NCI-H187 (cell line): Measurements from ENCODE around the gene ATP8B3.

Experiments used
- DNase-seq, 2 experiments: peaks; one replicate each; lab custom pipeline; 2025; lab: John Stamatoyannopoulos, UW

The ATP8B3 gene

DNA sequence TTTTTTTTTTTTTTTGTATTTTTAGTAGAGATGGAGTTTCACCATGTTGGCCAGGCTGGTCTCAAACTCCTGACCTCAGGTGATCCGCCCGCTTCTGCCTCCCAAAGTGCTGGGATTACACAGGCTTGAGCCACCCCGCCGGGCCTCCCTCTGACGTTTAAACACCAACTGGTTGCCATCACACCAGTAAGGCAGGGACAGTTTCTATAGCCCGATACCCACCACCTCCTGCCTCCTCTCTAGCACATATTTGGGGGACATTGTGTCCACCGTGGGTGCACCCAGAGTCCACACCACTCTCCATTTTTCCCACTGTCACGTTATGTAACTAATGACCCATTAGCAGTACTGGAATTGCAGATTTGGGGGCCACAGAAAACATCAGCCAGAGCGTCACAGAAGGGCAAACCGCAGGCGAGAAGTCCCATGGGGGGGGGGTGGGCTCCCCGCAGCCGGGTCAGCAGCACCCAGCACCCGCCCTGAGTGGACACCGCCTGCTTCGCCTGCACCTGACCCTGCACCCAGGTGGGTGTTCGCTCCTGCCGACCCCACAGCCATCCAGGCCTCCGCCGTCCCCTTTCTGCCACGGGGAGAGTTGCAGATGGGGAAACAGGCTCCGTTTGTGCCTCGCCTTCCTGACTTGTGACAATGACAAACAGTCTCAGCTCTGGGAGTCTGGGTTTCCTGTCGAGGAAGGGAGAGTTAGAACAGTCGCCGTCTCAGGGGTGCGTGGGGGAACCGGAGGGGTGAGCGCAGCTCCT, 55.2 kb downstream of the ATP8B3 start:
- no peak for DNase-seq

DNA sequence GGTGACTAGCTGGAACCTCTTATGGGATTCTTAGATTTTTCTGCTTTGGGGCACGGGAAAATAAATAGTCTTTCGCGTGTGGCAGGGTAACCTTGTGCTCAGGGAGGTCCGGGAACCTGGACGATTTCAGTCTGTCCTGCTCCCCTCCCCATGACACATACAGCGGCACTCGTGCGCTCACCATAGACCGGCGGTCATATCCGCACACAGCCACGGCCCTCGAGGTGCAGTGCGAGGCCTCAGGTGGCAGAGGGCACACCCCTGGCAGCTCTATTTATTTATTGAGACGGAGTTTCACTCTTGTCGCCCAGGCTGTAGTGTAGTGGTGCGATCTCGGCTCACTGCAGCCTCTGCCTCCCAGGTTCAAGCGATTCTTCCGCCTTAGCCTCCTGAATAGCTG, 55.8 kb downstream of the ATP8B3 start:
- no peak for DNase-seq

DNA sequence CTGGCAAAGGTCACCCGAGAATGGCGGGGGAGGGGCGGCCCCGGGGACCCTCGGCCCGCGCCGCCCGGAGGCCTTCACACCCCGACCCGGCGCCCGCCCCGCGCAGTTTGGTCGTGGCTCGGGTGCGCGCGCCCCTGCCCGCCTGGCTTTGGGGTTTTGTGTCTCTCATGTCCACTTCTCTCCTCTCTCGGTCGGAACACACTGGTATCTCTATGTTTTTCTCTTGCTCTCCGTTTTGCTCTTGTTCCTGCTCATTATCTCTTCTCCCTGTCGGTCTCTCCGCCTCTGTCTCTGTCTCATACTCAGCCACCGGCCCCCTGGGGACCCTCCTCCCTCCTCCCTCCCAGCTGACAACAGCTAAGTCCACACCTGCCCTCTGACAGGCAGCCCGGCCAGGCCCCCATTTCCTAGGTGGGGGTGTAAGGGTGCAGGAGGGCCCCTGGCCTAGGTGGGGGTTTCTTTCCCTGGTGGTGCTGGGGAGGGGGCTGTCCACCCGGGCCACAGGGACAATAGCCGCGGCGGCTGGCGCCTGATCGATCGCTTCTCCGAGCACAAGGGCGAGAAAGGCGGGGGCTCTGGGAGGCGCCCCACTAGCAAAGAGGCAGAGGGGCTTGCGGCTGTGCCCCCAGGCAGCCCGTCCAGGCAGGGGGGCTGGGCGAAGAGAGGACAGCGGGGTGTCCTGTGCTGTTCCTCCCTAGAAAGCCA, 56.5 kb downstream of the ATP8B3 start:
- DNase-seq = no peak

DNA sequence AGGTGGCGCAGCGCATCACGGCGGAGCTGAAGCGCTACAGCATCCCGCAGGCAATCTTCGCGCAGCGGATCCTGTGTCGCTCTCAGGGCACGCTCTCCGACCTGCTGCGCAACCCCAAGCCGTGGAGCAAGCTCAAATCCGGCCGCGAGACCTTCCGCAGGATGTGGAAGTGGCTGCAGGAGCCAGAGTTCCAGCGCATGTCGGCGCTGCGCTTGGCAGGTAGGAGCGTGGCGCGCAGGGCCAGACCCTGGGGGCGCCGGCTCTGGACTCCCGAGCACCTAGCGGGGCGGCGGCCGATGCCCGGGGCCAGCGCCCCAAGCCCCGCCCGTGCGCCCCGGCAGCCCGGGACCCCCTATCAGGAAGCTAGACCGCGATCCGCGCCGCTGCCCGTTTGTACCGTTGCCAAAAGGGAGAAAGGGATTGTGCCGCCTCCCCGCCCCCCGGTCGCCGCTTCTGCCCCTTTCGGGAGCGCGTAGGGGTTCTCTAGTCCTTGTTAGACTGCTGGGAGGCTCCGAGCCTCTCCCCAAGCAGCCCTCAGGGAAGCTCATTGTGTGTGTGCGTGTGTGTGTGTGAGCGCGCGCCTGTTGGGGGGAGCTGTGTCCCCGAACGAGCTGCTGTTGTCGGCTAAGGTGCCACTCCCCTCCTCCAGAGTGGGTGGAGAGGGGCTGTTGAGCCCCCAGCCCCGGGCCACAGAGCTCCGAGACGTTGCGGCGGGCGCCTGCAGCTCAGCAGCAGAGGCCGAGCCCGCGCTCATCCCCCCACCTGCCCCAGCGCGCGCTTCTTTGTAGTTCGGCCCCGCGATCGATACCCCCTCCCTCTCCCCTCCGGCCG, 57.2 kb downstream of the ATP8B3 start:
- no peak for DNase-seq

DNA sequence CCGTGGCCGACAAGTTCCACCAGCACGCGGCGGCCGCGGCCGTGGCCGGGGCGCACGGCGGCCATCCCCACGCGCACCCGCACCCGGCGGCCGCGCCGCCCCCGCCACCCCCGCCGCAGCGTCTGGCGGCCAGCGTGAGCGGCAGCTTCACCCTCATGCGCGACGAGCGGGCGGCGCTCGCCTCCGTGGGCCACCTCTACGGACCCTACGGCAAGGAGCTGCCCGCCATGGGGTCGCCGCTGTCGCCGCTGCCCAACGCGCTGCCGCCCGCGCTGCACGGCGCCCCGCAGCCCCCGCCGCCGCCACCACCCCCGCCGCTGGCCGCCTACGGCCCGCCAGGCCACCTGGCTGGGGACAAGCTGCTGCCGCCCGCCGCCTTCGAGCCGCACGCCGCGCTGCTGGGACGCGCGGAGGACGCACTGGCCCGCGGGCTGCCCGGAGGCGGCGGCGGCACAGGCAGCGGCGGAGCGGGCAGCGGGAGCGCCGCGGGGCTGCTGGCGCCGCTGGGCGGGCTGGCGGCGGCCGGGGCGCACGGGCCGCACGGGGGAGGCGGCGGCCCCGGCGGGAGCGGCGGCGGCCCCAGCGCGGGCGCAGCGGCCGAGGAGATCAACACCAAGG, 57.9 kb downstream of the ATP8B3 start:
- DNase-seq = no peak

DNA sequence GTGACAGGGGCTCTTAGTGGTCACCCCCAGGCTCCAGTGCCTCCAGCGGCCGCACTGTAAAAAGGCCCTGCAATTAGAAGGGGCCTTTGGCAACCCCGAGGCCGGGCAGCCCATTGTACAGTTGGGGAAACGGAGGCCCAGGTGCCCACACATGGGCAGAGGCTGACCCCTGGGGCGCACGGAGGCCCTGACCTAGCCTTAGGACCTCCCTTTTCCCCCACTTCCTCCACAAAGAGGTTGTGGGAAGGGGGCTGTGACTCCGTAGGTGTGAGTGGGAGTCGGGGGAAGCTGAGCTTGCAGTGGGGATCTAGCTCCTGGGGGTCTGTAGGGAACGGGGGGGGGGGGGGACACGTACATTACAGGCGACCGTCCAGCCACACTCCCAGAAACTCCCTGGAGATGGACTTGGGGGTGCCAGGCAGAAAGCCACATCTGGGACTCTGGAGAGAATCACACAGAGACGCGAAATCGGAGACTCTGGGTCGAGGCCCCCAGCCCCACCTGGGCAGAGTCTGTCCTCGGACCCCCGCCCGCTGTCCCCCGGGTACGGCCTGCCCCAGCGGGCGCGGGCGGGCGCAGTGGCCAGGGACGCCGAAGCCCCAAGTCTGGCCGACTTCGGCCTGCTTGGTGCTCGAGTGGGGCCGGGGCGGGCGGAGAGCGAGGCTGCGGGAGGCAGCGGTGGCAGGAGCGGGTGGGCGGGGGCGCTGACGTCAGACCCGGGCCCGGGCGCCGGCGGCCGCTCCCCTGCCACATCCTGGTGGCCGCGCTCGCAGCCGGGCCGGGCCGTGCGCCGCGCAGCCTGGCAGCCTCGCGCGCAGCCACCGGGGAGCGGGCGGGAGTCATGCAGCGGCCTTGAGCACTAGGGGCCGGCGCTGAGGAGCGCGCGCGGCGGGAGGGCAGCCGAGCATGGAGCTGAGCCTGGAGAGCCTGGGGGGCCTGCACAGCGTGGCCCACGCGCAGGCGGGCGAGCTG, 59.0 kb downstream of the ATP8B3 start, which contains the start of gene ONECUT3:
ONECUT3 (plus strand) TSS at position 750 of the 972 bp plus-strand sequence; CDS start at position 907, 157 bp downstream.
- DNase-seq = no peak

DNA sequence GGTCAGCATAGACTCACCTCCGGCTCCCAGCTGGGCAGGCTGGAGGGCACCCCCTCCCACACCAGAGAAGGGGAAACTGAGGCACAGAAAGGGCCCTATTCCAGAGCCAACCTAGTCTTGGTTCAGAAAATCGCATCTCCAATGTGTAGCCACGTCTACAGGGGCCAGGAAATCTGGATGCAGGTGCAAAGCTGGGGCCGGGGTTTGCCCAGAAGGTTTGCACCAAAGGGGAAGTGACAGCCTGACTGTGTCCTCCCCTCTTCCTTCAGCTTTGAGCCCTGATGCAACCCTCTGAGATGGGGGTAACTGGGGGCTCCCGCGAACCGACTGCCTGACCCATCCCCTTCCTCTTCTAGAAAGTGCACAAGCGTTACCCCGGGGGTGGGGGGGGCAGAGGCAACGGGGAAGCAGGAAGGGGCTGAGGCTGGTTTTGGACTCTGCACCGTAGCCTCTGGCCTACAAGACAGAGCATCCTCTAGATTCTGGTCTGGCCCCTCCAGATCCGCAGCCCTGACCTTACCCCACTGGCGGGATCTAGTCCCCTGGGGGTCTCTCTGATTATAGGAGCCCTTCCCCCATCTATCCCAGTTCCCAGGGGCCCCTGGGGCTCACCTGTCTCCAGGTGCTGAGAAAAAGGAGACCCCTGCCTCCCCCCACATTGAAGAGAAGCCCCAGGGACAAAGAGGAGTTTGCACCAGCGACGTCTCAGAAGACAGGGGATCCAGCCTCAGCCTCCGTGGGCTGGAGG, 59.9 kb downstream of the ATP8B3 start:
- no peak for DNase-seq

DNA sequence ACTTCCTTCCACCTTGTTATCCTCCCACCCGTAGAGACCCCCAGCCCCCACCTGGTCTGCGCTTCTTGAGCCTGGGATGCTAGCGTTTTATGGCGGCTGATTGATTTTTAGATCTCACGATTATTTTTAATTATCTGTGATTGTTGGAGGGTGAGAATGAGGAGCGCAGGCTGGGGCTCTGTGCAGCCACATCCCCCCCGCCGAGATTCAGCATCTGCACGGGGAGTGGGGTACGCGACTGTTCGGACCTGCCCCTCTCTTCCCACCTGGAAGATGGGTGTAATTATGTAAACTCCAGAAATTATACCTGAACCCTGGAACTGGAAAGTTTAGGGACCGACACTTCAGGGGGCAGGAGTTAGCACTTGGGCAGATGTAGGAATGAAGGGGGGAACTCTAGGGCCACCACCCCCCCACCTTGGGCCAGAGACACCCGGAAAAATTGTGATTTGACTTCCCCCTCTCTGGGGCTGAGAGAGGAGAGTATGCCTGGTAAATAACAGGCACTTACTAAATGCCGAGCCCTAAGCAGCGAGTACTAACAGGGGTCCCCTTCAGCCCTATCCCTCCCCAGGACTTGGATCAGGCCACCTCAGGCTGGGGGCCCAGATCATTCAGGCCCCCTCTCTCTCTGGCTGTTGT, 60.6 kb downstream of the ATP8B3 start:
- no peak for DNase-seq

DNA sequence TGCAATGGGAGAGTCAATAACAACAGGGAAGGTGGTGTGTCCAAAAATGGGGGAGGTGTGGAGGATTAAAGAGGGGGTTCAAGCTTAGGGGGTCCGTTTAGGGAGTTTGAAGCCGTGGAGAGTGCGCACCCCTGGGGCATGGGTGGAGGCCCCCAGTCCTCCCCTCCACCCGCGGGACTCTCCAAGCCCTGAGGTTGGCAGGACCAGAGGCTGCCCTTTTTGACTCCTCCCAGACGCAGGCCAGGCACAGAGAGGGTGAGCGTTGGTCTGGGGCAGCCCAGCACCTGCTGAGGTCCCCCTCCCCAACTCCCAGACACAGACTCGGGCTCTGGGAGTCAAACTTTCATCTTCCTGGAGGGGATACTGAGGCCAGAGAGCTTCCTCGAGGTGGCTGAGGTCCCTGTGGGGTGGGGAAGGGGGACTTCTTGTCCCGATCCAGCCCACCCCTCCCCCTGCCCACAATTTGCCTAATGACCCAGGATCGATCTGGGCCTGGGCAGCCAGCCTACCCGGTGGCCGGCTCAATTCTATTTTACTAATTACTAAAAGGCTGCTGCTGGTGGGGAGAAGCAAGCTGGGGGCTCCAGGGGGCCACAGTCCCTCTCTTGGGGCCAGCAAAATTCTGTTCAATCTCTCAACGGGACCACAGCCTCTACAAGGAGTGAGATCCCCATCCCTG, 61.6 kb downstream of the ATP8B3 start:
- DNase-seq = no peak

DNA sequence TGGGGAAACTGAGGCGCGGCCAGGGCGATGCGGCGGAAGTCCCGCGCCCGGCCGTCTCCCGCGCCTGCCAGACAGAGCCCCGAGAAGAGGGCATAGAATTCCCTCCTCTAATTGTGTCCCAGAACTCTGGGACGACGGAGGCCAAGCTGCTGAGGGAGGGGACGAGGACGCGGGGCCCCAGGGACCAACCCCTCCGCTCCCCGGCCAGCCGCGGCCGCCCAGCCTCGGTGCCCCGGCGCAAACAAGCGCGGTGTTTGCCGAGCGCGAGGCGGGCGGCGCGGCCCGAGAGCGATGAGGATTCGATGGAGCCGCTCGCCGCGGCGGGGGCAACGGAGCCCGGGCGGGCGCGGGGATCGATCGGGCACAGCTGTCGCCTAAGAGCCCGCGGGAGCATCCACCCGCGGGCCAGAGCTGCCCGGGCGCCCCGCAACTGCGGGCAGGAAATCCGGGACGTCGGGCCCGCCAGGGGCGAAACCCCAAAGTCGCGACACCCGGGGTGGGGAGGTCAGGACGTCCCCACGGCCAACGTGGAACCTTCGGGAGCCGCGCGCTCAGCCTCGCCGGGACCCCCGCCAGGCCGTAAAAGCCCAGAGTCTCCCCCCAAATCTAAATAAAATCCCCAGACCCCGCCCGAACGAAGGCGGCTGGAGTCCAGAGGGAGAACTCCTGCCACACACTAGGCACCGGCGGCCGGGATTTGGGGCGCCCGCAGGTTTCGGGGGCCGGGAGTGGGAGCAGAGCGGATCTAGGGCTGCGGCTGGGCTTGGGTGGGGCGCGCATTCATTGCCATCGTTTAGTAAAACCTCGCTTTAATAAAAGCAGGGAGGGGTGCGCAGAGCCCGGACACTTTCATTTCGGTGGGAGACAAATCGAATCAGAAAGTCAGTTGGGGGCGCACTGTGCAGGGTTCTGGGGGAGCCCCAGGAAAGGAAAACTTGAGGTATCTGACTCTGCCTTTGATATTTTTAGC, 62.4 kb downstream of the ATP8B3 start:
- no peak for DNase-seq

DNA sequence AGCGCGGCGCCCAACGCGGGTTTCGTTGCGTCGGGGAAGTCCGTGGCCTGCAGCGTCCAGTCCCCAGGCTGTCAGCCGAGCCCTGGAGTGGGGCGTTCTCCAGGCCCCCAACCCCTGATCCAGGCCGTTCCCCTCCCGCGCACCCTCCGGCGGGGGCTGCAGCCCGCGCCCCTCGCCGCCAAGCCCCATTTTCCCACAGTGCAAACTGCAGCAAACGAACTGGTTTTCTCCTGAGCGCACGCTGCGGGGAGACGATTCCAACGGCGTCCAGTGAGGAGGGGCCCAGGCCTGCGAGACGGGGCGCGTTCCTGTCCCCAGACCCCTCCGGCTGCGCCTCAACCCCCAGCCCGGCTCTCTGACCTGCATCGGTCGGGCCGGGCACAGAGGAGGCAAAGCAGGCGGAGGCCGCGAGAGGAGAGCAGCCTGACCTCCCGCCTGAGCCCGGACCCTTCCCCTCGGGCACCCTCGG, 63.2 kb downstream of the ATP8B3 start:
- DNase-seq = no peak

DNA sequence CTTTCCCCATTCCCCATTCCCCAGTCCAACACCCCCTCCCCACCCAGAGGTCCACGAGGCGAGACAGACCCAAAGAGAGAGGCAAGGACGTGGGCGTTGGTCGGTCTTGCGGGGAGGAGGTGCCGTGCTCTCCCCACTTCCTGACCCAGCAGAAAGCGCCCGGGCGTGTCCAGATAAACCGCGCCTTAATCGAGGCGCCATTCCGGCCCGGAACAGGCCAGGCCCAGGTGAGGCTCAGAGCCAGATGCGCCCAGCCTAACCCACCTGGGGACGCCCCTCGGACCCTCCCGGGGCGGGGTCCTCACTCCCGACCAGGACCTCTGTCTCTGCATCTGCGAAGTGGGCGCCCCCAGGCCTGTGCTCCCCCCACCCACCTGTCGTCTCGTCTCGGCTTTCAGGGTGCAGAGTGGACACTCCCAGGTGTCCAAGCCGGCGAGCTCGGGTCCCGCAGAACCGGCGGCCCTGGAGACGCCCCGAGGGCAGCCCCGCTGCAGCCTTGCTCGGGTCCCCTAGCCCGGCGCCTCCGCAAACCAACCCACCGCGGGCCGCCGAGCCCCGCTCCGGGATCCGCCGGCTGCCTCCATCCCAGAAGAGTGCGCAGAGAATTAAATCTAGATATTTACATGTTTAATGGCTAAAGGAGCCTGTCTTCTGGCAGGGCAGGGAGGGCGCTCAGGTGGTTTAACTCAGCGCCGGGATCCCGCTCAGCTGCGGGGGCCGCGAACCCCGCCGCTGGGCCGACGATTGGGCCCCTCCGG, 63.8 kb downstream of the ATP8B3 start:
- no peak for DNase-seq

DNA sequence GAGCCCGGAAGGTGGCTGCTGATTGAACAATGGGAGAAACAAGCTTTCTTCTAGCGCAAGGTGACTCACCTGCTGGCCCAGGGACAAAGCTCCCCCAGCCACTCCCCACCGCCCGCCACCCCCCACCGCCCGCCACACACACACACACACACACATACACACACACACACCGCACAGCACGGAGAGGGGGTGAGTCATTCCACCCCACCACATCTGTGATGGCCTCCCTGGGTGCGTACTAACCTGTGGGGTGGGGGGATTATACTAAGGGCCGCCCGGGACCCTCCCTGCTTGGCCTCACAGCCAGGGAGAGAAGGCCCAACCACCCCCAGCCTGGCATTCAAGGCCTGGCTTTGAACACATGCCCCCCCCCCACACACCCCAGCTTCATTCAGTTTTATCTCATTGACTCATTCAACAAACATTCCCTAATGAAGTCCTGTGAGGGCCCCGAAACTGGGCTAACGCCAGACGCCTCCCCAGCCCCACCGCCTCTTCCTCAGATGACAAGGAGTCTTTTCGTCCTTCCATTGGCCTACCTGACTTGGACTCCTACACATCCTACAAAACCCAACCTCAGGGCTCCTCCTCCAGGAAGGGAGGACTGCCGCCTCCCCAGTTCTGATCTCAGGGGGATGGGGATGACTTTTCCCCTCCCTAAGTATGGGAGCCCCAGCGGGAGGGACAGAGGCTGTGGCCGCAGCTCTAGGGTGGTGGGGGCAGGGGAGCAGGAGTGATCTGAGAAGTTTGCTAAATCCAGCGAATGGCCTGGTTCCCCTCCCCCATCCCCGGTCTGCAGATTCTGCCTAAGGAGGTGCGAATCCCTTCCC, 64.6 kb downstream of the ATP8B3 start:
- no peak for DNase-seq

DNA sequence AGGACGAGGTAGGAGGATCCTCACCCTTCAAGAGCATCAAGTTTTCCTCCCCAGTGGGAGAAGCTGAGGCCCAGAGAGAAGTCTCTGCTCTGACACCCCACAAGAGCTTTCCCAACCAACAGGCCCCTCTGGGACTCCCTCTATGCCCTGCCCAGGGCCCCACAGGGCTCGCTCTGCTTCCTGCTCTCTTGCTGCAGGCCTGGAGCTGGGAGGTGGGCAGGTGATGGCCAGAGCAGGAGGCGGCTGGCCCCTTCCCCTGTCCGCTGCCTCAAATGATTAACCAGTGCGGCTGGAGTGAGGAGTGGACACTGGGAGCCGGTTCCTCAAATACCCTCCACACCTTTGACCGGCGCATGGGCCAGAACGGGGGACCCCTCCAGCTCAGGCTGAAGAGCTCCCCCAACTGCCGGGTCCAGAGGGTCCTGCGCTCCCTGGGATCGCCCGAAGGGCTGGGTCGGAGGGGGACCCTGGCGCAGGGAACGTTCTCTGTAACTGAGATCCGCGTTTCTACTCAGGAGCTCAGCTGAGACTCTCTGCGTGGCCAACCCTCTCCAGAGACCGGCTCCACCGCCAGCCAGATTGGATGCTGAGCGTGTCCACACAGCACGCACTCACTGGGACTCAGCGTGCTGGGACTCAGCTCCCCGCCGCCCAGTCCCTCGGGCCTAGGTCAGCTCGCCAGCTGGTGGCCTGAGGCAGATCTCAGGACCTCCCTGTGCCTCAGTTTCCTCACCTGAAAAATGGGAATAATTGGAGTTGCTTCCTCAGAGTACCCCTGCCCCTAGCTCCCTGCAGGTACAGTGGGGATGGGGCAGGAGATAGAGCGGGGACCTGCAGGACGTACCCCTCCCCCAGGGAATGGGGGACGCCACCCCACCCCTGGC, 65.4 kb downstream of the ATP8B3 start:
- no peak for DNase-seq

DNA sequence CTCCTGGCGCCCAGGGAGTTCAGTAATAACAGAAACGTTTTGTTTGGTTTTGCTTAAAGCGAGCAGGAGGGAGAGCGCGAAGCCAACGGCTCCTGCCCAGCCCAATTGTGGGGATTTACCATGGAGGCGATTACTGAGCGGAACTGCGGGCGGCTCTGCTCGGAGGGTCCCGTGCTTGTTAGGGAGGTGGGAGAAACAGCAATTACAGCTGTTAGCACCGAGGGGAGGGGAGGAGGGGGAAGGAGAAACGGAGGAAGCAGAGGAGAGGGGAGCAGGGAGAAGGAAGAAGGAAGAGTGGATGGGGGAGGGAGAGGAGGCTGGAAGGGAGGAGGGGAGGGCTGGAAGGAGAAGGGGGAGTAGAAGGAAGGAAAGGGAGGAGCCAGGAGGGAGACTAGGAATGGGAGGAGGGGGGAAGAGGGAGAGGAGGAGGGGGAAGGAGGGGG, 66.5 kb downstream of the ATP8B3 start:
- DNase-seq = no peak
